Endodermal cell (in vitro differentiated cells): ENCODE data around the gene ADCY2. TPM values are rescaled to one million over a fixed set of nuclear protein-coding genes. Genes with fewer than 3 reads are reported as not detected.
A peak's percentile ranks its signal among the peaks of the same experiment; 100 is the strongest.

Experiments
- DNase-seq: peaks from one replicate; pipeline ENCODE4 v3.0.0-alpha.2; 2017
- H3K27ac ChIP-seq: 2 replicates; pipeline ENCODE4 v1.5.1; 2013; ENCODE audit warnings: mild to moderate bottlenecking, low read depth, low read length, moderate library complexity
- H3K27me3 ChIP-seq: 2 replicates; pipeline ENCODE4 v1.6.1; 2013; ENCODE audit warnings: mild to moderate bottlenecking, low read length, moderate library complexity; ENCODE audit not compliant: insufficient read depth, control insufficient read depth, poor library complexity, severe bottlenecking
- H3K36me3 ChIP-seq: 2 replicates; pipeline ENCODE4 v1.7.0; 2013; ENCODE audit warnings: mild to moderate bottlenecking, low read length, moderate library complexity; ENCODE audit not compliant: control insufficient read depth, insufficient read depth
- H3K4me1 ChIP-seq: one replicate; pipeline ENCODE4 v1.7.0; 2013; ENCODE audit warnings: low read length; ENCODE audit not compliant: control insufficient read depth, insufficient read depth
- H3K4me3 ChIP-seq: 2 replicates; pipeline ENCODE4 v1.5.1; 2013; ENCODE audit warnings: mild to moderate bottlenecking, low read length, moderate library complexity
- H3K9ac ChIP-seq: 2 replicates; pipeline ENCODE4 v1.6.1; 2013; ENCODE audit warnings: mild to moderate bottlenecking, low read length, moderate library complexity; ENCODE audit not compliant: poor library complexity, severe bottlenecking; ENCODE audit errors: extremely low read depth
- H3K9me3 ChIP-seq: 2 replicates; pipeline ENCODE4 v1.6.1; 2013; ENCODE audit warnings: mild to moderate bottlenecking, low read length, moderate library complexity; ENCODE audit not compliant: control insufficient read depth
- H3K27ac Mint-ChIP-seq: 2 replicates; pipeline ENCODE4 v1.8.0; 2020; ENCODE audit warnings: mixed read lengths
- H3K27me3 Mint-ChIP-seq: 2 replicates; pipeline ENCODE4 v1.8.0; 2021; ENCODE audit warnings: mild to moderate bottlenecking, mixed read lengths; ENCODE audit not compliant: insufficient read depth
- H3K36me3 Mint-ChIP-seq: 2 replicates; pipeline ENCODE4 v1.8.0; 2020; ENCODE audit warnings: low read depth, mixed read lengths
- H3K4me1 Mint-ChIP-seq: 2 replicates; pipeline ENCODE4 v1.8.0; 2020; ENCODE audit warnings: mixed read lengths
- H3K4me3 Mint-ChIP-seq: 2 replicates; pipeline ENCODE4 v1.8.0; 2020; ENCODE audit warnings: mild to moderate bottlenecking, moderate library complexity, mixed read lengths
- H3K9me3 Mint-ChIP-seq: 2 replicates; pipeline ENCODE4 v1.8.0; 2020; ENCODE audit warnings: mild to moderate bottlenecking, mixed read lengths
- CTCF ChIP-seq: fragments of 200-600 bp; sonication (generic); conservative IDR thresholded peaks from 2 replicates; pipeline ENCODE4 v1.5.0; 2021; ENCODE audit warnings: antibody characterized with exemption, mild to moderate bottlenecking
- WGBS, 2 experiments: methylation state at CpG; one replicate each; pipeline versions ENCODE4 v1.1.5 to v1.1.7; 2013; ENCODE audit warnings: missing lambda C conversion rate in 2 of 2, mixed read lengths in 1 of 2; ENCODE audit not compliant: insufficient coverage in 1 of 2, insufficient read length in 1 of 2; 5-methylcytosine and 5-hydroxymethylcytosine counted together
- total RNA-seq, 2 donors: library from RNA; stranded (reverse); fragmentation: NEBNext Ultra II Directional in 1 of 2; extraction: Animal tissue kit (Norgen Biotek cat#: 25700) in 1 of 2; gene quantifications; 2 replicates in 1 of 2; 3 replicates in 1 of 2; pipeline ENCODE4 v1.2.1, GENCODE V29; 2021

Gene ADCY2
- total RNA-seq, 2 donors from 2014 or later: 61.5 to 63.2 TPM

GRCh38 chr5:7754490-7754889 is 358.6 kb downstream of the ADCY2 start:
- Mint-ChIP-seq H3K27me3 (no peaks in the 10 kb centered on the region), H3K9me3 (no peaks in the 10 kb centered on the region), H3K36me3 (peaks cover 14% of the 10 kb centered on the region), H3K4me3 (no peak overlapping the region), H3K4me1 (peaks cover 13% of the 10 kb centered on the region), H3K27ac (no peak overlapping the region)
- Histone ChIP-seq H3K36me3 (no peaks in the 10 kb centered on the region), H3K27ac (no peak overlapping the region), H3K4me1 (peaks cover 6% of the 10 kb centered on the region), H3K9me3 (no peaks in the 10 kb centered on the region), H3K9ac (no peak overlapping the region), H3K27me3 (no peaks in the 10 kb centered on the region), H3K4me3 (no peak overlapping the region)
- no peak for DNase-seq
- no peak for TF ChIP-seq CTCF
- WGBS, 2 experiments: 87 to 88% methylated on average over 3 of the region's 6 CpGs

GRCh38 chr5:7754997-7755596 is 359.2 kb downstream of the ADCY2 start:
- H3K4me3 Mint-ChIP-seq: no peak overlapping the region
- peak; percentile 93 for DNase-seq
- H3K4me1 Mint-ChIP-seq: peaks cover 13% of the 10 kb centered on the region
- Histone ChIP-seq H3K4me3 (no peak overlapping the region), H3K9me3 (no peaks in the 10 kb centered on the region), H3K9ac (no peak overlapping the region), H3K27me3 (no peaks in the 10 kb centered on the region), H3K36me3 (no peaks in the 10 kb centered on the region), H3K4me1 (peaks cover 6% of the 10 kb centered on the region), H3K27ac (no peak overlapping the region)
- H3K36me3 Mint-ChIP-seq: peaks cover 14% of the 10 kb centered on the region
- peak; percentile 96 for TF ChIP-seq CTCF
- no peak overlapping the region for H3K27ac Mint-ChIP-seq
- no peaks in the 10 kb centered on the region for H3K9me3 Mint-ChIP-seq
- no peaks in the 10 kb centered on the region for H3K27me3 Mint-ChIP-seq
- WGBS, 2 experiments: 55 to 59% methylated on average over 8 to 13 of the region's 13 CpGs

- H3K27me3 ChIP-seq: no peaks in the 10 kb centered on the region
- H3K9me3 ChIP-seq: no peaks in the 10 kb centered on the region
- no peaks in the 10 kb centered on the region for H3K36me3 ChIP-seq
- TF ChIP-seq CTCF: no peak
- Mint-ChIP-seq H3K4me1 (peaks cover 13% of the 10 kb centered on the region), H3K4me3 (no peak overlapping the region), H3K27me3 (no peaks in the 10 kb centered on the region), H3K36me3 (peaks cover 14% of the 10 kb centered on the region), H3K9me3 (no peaks in the 10 kb centered on the region), H3K27ac (no peak overlapping the region)
- 93 to 100% methylated on average over 3 to 5 of the region's 5 CpGs for WGBS, 2 experiments
- no peak overlapping the region for H3K4me3 ChIP-seq
- H3K9ac ChIP-seq: no peak overlapping the region
- no peak overlapping the region for H3K27ac ChIP-seq
- DNase-seq: no peak
- peaks cover 6% of the 10 kb centered on the region for H3K4me1 ChIP-seq
These were observed 360.0 kb downstream of the ADCY2 start for GRCh38 chr5:7755958-7756357.
